Adrenal gland (tissue), 5 donors: ENCODE data around the gene MAML3.

Experiments used
- CTCF ChIP-seq, 6 experiments: fragments of 450-650 bp in 4 of 6; fragments of 200-600 bp in 2 of 6; sonication (generic) in 1 of 6; IDR thresholded peaks; 1 replicate in 5 of 6; 2 replicates in 1 of 6; pipeline versions ENCODE4 v1.5.1 to v1.8.0; 2016 to 2021; ENCODE audit warnings: antibody characterized with exemption in 6 of 6, mild to moderate bottlenecking in 2 of 6, moderate library complexity in 1 of 6
- POLR2A ChIP-seq, 2 donors: fragments of 450-650 bp; IDR thresholded peaks; one replicate each; pipeline ENCODE4 v1.6.1; 2017; ENCODE audit warnings: antibody characterized with exemption in 2 of 2, mild to moderate bottlenecking in 2 of 2, moderate library complexity in 1 of 2
- donor health status: DM: no; HTN: no; CAD: no.

DNA sequence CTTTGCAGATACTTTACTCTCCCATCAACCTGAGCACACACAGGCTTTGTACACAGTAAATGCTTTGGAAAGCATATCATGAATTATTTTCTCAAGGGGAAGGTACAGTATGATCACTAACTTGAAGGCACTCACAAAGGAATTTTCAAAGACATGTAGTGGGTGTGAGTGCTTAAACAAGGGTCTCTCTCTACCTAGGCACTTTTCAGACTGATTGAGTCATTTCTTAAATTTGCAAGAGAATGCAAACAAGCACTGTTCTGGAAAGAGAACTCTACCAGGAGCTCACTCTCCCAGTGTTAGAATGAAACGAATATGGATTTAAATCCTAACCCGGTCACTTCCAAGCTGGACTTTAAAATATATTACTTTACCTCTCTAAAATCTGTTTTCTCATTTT lies 85.7 kb downstream of the MAML3 start:
- TF ChIP-seq CTCF (IDR thresholded peaks at IDR 0.05): no peak
- no peak for TF ChIP-seq POLR2A (IDR thresholded peaks at IDR 0.05)
